Thoracic aorta (tissue), 2 donors: ENCODE results near the gene BPI. TPM values are rescaled to one million over a fixed set of nuclear protein-coding genes. Genes with fewer than 3 reads are reported as not detected.

Experiments
- ATAC-seq: fragments of 150-250 bp; one replicate; pipeline ENCODE4 v1.8.0; 2017; ENCODE audit warnings: low read depth; ENCODE audit not compliant: insufficient number of reproducible peaks, low FRiP score
- DNase-seq: peaks from one replicate; pipeline ENCODE4 v3.0.0-alpha.2; 2020; ENCODE audit warnings: low spot score
- H3K27ac ChIP-seq, 2 donors: fragments of 200-600 bp; sonication (generic); 1 replicate in 1 of 2; 2 replicates in 1 of 2; pipeline ENCODE4 v1.5.1; 2016; ENCODE audit warnings: mild to moderate bottlenecking in 2 of 2, moderate library complexity in 2 of 2
- H3K27me3 ChIP-seq: fragments of 200-600 bp; sonication (generic); replicated peaks from 2 replicates; pipeline ENCODE4 v1.6.0; 2016; ENCODE audit warnings: mild to moderate bottlenecking; ENCODE audit not compliant: insufficient read depth
- H3K36me3 ChIP-seq: fragments of 200-600 bp; sonication (generic); one replicate; pipeline ENCODE4 v1.5.1; 2016
- H3K4me1 ChIP-seq, 2 donors: fragments of 200-600 bp; sonication (generic); 1 replicate in 1 of 2; 2 replicates in 1 of 2; pipeline versions ENCODE4 v1.5.1 to v1.6.0; 2016; ENCODE audit warnings: low read depth in 2 of 2, mild to moderate bottlenecking in 1 of 2; ENCODE audit not compliant: control insufficient read depth in 1 of 2
- H3K4me3 ChIP-seq: fragments of 200-600 bp; sonication (generic); 2 replicates; pipeline ENCODE4 v1.5.1; 2016; ENCODE audit warnings: mild to moderate bottlenecking
- H3K9me3 ChIP-seq: fragments of 200-600 bp; sonication (generic); 2 replicates; pipeline ENCODE4 v1.5.1; 2016
- CTCF ChIP-seq: fragments of 200-600 bp; sonication (generic); IDR thresholded peaks from one replicate; pipeline ENCODE4 v1.5.1; 2019; ENCODE audit warnings: antibody characterized with exemption
- total RNA-seq, 2 donors: library from RNA; depleted of rRNA; stranded (reverse); fragments of >200 nt; gene quantifications; one replicate each; pipeline versions ENCODE4 v1.1.0 to v1.2.3, GENCODE V29; 2016

Gene BPI
- total RNA-seq, 2 donors from 2014 or later: 0.35 to 4.1 TPM

GRCh38 chr20:38258545-38259215, 45.3 kb upstream of the BPI start:
- peaks cover 26 to 60% of the 10 kb centered on the region in 2 donors for H3K4me1 ChIP-seq
- H3K4me3 ChIP-seq: no peak overlapping the region
- H3K27me3 ChIP-seq: no peaks in the 10 kb centered on the region
- no peak for TF ChIP-seq CTCF
- peak overlapping the region; percentile 80 to 85 for H3K27ac ChIP-seq
- DNase-seq: no peak
- H3K9me3 ChIP-seq: no peaks in the 10 kb centered on the region
- no peak for ATAC-seq
- no peaks in the 10 kb centered on the region for H3K36me3 ChIP-seq

- TF ChIP-seq CTCF: no peak
- Histone ChIP-seq H3K4me1 (peaks cover 17 to 46% of the 10 kb centered on the region in 2 donors), H3K4me3 (peak overlapping the region; percentile 72), H3K27ac (peak overlapping the region; percentile 85 to 90), H3K9me3 (no peaks in the 10 kb centered on the region), H3K27me3 (no peaks in the 10 kb centered on the region), H3K36me3 (no peaks in the 10 kb centered on the region)
- DNase-seq: no peak
- no peak for ATAC-seq
Observed at GRCh38 chr20:38260025-38260377, 44.0 kb upstream of the BPI start.

- H3K9me3 ChIP-seq: no peaks in the 10 kb centered on the region
- TF ChIP-seq CTCF: no peak
- no peaks in the 10 kb centered on the region for H3K36me3 ChIP-seq
- peak within 1 kb of the TSS; percentile 85 to 90 for H3K27ac ChIP-seq
- peak within 1 kb of the TSS; percentile 72 for H3K4me3 ChIP-seq
- no peaks in the 10 kb centered on the region for H3K27me3 ChIP-seq
- ATAC-seq: no peak
- DNase-seq: no peak
- H3K4me1 ChIP-seq: peaks cover 13 to 41% of the 10 kb centered on the region in 2 donors
Observed at GRCh38 chr20:38260378-38261053, 43.4 kb upstream of the BPI start, which contains the start of gene KIAA1755. Gene KIAA1755, minus strand, starts transcription at chr20:38260735. Its CDS starts 235 bp downstream, at chr20:38260500.

GRCh38 chr20:38261054-38261390, 42.9 kb upstream of the BPI start:
- Histone ChIP-seq H3K4me1 (peaks cover 9 to 36% of the 10 kb centered on the region in 2 donors), H3K27me3 (no peaks in the 10 kb centered on the region), H3K27ac (peak overlapping the region; percentile 85 to 90), H3K9me3 (no peaks in the 10 kb centered on the region), H3K4me3 (peak overlapping the region; percentile 72), H3K36me3 (no peaks in the 10 kb centered on the region)
- no peak for ATAC-seq
- no peak for TF ChIP-seq CTCF
- no peak for DNase-seq

GRCh38 chr20:38262931-38263330, 41.0 kb upstream of the BPI start:
- Histone ChIP-seq H3K36me3 (no peaks in the 10 kb centered on the region), H3K4me1 (peaks cover 0 to 25% of the 10 kb centered on the region in 2 donors), H3K27ac (no peak overlapping the region), H3K27me3 (no peaks in the 10 kb centered on the region), H3K9me3 (no peaks in the 10 kb centered on the region), H3K4me3 (no peak overlapping the region)
- ATAC-seq: no peak
- no peak for TF ChIP-seq CTCF
- no peak for DNase-seq
